Hypothalamus (tissue), 51 donors: ENCODE results near the gene NMRK1.

Experiments
- DNase-seq, 51 donors: peaks; one replicate each; lab custom pipeline; 2025; lab: John Stamatoyannopoulos, UW

The NMRK1 gene

DNA sequence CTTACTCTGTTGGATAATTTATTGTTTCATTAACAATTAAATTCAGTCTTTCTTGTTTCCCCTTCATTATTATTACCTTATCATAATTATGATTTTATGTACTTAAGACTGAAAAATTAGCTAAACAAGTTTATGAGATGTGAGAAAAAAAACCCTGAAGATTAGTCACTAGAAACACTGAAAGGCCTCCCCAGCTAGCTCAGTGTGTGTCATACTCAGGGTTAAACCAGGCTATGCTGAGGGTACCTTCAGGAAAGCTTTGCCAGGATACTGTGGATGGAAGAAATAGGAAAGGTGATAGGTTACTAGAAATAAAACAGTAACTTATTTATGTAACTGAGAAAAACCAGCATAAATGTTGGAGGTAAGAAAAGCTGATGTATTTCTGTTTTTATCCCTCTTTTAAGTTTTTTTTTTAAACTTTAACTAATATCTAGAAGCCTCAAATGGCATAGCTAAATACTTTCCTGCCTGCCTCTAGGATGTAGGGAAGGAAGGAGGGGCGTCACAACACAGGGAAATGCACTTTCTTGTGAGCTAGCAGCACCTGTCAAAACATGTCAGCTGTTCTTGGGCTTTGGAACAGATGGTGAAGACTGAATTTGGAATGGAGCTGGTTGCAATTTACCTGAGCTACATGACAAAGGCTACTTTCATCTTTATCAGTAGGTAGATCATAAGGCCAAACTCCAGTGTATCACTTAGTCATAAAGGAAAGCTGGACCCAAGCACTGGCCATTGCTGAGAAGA is 24.2 kb downstream of the NMRK1 start:
- DNase-seq: no peak

DNA sequence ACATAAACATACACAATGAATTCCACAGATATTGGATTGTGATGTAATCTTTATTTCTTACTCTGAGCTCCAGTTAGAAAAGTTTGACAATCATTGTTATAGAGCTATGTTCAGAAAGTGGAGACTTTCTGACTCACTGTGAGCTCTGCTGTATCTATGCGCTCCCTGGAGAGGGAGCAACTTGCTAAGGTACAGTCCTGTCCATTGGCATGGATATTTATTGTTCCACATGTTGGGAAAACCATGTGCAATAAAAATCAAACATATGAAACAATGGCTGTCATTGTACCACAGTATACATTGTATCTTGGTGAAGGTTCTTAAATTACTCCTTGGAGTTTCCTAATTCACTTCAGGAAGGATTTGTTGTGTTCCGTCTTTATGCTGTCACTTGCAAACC is 26.8 kb downstream of the NMRK1 start:
- DNase-seq: no peak

DNA sequence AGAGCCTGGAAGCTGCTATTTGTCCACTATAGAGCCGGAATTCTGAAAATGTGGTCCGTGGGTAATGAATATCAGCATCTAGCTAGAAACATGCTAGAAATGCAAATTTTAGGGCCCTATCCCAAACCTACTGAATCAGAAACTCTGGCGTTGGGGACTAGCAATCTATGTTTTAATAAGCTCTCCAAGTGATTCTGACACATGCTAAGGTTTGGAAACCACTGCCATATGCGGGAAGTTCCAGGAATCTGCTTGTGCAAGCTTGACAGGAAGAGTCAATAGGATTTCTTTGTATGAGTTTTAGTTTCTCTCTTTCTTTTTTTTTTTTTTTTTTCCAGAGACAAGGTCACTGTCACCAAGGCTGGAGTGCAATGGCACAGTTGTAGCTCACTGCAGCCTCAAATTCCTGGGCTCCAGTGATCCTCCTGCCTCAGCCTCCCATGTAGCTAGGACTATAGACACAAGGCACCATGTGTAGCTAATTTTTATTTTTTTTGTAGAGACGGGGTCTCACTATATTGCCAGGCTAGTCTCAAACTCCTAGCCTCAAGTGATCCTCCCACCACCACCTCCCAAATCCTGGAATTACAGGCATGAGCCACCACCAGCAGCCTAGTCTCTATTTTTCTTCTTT is 33.5 kb downstream of the NMRK1 start:
- no peak for DNase-seq

DNA sequence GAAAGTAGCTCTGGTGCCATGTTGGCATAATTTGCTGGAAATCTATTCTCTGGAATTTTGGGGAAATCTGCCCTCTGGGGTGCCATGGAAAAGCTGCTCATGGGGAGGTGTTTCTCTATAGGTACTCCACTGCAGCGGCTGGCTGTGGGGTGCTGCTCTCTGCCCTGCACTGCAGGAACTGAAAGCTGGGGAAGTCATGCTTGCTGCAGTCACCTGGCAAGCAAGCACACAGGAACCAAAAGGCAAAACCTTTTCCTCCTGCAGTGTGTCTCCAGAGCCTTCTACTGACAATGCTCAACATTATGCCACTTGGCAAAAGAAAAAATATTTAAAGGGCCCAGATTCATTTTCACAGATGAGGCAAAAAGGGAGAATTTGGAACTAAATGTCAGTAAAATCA is 34.1 kb downstream of the NMRK1 start:
- DNase-seq: no peak

DNA sequence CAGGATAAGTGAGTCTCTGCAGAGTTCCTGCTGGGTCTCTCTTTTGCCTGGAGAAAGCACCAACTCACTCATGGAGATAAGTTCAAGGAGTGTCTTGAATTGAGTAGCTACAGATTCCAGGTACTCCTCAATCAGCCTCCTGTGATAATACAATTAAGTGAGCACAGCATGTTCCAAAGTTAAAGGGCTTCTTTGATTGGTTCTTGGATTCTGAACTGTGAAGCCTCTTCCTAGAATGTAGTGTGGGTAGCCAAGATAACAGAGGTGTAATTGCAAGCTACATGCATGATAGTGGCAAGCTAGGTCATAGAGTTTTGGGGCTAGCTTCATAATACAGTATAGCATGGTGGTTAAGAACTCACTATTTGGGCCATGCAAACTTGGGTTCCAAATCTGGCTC is 36.7 kb downstream of the NMRK1 start:
- DNase-seq: no peak

DNA sequence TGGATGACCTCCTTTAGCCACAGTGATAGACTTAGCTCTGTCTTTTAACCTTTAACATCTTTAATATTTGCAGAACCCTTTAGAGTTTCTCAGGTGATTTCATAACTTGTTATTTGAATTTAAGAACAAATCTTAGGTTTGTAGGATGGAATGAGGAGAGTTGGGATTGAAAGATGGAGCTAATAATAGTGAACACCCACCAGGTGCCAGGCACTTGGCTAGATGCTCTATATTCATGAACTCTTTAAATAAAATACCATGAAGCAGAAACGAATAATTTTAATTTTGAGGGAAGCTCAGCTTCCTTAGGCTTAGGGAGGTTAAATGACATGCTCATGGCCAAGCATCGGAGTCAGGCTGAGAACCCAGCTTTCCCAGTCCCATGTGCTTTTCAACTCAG is 40.4 kb downstream of the NMRK1 start:
- no peak for DNase-seq

DNA sequence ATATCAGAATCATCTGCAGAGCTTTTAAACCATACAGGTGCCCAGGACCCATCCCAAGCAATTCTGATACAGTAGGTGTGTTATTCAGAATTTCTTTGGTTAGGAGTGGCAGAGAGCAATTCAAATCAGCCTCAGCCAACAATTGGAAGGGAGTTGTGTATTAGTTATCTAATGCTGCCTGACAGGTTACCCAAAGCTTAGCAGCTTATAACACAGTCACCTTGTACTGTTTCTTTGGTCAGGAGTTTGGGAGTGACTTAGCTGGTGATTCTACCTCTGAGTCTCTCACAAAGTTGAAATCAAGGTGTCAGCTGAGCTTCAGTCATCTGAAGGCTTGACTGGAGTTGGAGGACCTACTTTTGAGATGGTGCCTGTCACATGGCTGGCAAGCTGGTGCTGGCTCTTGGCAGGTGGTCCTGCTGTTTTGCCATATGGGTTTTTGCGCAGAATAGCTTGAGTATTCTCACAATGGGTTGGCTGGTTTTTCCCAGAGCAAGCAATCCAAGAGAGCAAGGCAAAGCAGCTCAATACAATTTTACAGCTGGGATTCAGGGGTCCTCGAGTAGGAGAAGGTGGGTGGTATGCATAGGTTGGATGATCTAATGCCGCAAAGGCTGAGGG is 41.1 kb downstream of the NMRK1 start:
- DNase-seq: no peak

DNA sequence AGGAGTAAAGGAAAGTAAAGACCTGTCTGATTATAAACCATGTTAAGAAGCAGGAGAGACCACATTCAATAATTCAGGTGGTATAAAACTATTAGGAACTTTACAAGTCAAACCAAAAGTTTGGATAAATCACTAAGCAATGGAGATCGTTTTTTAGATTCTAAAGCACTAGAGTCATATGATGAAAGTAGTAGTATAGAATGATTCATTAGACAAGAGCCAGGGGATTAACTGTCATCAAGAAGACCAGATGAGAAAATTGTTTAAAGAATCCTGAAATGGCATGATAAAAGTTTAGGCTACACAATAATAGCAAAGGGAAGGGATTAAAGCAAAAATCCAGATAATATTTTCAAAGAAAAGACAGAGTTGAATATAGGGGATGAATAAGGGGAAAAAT is 46.9 kb downstream of the NMRK1 start:
- no peak for DNase-seq

DNA sequence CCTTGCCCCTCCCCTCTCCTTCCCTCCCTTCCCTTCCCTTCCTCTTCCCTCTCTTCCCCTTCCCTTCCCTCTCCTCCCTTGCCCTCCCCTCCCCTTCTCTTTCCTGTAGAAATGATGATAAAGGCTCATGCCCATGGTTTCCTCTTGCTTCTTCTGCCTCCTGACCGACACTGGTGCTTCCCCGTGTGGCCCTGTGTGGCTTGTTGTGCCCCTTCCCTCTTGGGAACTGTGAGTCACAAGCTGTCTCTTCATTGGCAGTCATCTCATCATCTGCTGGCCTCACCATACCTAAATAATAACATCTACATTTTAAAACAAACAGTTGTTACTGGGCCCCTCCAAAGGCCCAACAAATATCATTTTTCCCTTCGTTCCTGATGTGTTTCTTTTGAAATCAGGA is 48.2 kb downstream of the NMRK1 start:
- DNase-seq: no peak

DNA sequence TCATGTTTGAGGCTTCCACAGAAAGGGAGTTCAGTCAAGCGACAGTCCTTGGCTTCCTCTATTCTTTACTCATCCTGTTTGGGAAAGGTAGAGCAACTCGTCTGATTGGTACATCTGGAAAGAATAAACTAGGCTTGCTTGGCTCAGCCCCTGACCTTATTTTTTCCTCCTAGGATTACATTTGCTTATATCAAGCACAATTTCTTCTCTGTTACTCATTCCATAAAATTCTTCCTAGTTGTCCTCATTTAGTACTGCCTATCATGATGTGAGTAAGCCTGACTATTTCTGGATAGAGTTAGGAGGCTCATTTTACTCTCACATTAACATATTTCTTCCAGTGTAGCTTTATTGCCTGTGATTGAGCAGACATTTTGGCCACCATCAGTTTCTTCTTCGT is 48.9 kb downstream of the NMRK1 start:
- peak in 1 of 51 donors; percentile 1 for DNase-seq

DNA sequence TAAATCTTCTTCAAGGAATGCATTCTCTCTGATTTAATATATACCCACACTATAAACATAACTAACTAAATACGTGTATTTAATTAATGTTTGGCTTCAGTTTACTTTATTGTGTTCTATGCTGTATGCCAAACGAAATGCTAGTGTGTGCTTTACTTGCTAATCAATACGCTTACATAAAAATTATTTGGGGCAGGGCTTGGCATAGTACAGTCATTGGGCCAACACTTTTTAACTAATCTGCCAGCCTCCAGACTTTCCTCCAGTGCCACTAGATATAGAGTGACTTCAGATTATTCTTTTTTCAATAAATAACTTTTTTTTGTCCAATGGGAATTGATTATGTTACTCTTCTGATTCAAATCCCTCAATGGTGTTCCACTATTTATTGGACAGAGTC is 51.2 kb downstream of the NMRK1 start:
- no peak for DNase-seq

DNA sequence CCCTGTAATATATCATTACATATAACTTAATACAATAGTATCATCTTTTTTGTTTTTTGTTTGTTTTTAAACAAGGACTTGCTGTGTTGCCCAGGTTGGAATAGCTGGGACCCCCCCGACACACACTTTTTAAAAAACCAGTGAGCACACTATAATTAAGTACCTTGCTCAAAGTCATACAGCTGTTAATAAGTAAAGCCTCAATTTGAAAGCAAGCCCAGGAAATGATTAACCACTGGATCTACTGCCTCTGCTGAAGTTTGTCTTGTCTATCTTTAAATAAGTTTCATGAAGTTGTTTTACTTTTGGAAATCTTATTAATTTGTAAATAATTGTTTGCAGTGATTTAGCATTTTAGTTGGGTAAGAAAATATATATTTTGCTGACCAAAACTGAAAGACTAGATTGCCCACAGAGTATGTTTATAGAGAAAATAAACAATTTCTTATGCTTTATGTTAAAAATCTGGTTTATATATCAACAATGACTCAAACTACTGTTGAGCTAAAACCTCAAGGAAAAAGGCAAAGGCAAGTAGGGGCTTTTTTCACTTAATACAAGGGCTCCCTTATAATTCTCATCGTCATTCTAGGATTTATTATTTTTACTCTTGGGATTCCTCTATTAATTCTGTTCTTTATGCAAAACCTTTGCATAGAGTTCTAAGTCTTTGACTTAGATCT is 54.0 kb downstream of the NMRK1 start:
- DNase-seq: no peak

DNA sequence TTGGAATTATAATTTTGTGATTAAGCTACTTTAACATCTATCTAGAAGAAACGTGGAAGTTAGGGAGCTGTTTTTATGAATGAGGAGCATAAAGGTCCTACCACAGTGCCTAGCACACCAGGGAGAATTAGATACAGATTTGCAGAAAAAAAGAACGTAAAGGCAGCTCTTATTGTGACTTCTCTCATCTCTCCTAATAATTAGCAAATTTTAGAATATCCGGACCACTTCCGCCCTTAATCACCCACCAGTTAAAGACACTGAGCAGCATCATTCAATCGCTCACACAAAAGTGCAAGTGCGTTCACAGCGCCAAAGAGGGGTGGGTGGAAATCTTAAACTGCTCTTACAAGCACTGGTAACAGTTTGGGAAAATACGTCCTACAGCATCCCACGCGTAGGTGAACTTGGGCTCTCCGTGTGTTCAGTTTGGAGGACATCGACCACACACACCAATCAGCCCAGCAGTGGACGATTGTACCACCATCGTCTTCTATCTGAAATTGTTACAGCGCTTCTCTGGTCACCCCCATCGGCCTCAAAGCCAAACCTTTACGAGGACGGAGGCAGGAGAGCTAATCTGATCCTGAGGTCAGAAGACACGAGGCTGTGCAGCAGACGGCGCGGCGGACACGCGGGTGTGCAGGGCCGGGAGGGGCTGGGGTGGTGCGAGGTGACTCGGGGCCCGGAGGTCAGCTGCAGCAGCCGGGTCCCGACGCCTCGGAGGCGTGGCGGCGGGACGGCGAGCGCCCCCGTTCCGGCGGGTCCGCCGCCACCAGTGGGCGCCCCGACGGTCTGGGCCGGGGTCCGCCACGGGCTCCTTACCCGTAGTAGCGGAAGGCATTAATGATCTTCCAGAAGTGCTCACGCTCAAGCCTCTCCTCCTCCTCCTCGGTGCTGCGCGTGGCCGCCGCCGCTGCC is 60.5 kb downstream of the NMRK1 start:
- DNase-seq: peak in 44 of 51 donors; percentile 13 to 75 (median 44)

DNA sequence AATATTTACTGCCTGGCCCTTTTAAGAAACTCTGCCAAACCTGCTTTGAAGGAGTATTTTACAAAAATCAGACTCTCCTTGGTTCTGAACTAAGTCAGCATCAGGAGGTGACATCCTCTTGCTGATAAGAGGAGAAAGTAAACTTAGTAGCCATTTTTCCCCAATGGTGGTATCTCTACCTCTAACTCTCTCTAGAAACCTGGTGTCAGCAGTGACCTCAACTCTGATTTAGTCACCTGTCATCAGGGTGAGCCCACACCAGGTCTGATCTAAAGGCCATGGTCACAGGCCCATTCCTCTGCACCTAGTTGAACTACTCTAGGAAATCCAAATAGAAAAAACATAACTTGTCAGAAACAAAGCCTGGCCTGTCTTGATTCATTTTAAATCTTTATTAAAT is 64.1 kb downstream of the NMRK1 start:
- no peak for DNase-seq

DNA sequence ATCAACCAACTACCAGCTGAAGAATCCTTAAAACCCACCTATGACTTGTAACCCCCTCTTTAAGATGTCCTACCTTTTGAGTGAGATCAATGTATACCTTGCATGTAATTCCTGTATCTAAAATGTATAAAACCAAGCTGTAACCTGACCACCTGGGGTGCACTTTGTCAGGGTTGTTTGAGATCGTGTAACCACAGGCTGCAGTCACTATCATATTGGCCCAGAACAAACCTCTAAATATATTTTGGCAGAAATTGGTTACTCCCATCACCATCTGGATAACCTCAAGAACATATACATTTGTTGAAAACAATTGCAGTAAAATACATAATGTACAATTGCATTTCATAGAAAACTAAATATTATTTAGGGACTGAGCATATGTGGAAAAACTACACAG is 68.3 kb downstream of the NMRK1 start:
- no peak for DNase-seq

DNA sequence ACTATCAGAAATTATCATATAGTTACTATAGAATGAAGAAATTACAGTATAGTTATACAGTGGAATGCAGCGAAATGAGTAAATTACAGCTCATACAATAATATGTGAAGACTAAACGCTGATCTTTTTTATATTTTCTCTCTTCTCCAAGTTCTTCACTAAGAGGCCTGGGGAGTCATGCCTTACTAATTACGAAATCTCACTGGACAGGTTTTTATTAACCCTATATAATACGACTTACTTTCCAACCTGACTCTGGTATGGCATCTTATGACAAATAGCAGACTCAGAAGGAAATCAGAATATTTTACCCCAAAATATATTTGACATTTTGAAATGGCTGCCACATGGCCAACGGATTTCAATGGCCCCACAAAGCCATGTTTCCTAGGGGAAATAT is 68.9 kb downstream of the NMRK1 start:
- no peak for DNase-seq

DNA sequence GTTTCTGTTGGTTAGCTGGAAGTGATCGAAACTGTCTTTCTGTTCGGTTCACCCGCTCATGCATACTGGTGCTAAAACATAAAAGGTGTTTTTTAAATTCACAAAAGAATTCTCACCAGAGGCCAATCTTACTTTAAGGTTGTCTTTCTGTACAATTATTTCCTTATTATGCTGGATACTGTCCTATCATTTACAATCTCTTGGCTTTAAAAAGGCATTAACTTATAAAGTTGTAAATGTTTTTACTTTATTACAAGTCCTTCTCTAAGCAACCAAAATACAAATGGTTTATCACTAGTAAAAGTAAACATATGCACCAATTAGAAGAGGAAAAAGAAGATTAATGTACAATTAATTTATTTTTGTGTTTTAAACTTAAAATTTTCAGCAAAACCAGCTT is 70.6 kb downstream of the NMRK1 start:
- DNase-seq: no peak

DNA sequence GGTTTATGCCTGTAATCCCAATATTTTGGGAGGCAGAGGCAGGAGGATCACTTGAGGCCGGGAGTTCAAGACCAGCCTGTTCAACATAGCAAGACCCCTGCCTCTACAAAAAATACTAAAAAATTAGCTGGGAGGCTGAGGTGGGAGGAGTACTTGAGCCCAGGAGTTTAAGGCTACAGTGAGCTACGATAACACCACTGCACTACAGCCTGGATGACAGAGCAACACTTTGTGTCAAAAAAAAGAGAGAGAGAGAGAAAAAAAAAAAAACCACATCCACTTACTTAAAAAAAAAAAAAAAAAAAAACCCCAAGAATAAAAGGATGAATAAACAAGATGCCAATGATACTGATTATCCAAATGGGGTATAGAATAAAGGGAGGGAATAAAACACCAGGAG is 74.2 kb downstream of the NMRK1 start:
- no peak for DNase-seq
